Measurements from ENCODE around the gene NFIA.

Gene NFIA

DNA sequence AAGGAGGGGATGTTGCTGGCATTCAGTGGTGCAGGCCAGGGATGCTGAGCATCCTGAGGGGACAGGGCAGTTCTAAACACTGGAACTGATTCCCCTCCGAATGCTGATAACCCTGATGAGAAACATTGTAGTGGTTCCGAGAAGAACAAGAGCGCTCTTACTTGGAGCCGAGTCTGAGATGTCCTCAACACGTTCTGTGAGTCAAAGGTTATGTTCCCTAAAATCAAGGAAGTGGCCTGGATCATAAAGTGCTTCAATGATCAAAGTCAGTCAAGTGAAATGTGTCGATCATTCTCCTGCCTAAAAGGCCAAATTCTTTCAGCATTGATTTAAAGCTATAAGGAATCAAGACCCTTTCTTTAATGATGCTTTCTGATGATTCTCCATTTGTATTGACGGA is 234.1 kb downstream of the NFIA start:
- no peak for DNase-seq

DNA sequence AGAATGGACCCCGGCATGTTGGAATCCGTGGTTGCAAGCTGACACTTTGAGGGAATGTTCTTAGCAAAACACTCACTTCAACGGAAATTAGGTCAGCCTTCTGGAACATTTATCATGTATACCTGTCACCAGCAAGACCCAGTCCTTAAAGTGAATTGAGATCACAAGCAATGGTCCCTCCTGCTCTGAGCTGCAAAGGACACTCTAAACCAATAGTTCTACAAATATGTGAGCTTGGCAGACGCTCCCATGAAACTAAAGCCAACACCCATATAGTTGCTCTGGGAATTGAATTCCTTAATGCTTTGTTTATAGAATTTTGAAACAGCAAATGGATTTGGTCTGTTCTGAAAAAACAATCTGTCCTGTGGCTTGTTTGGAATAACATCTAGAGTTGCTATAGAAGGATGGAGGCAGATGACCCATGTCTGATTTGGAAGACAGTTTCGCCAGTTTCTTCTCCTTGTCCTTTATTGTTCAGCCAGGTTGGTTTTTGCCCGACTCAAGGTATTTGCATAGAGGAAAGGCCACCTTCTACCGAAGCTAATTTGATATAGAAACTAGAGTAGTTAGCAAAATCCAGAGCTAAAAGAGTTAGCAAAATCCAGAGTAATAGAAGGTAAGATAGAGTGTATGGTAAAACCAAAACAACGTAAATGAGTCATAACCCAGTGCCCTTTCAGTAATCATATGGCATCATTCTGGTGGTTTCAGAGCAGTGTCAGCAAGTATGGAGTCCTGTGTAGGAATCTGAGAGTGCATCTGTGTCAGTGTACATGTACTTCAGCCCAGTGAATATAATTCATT is 236.2 kb downstream of the NFIA start:
- no peak for DNase-seq

DNA sequence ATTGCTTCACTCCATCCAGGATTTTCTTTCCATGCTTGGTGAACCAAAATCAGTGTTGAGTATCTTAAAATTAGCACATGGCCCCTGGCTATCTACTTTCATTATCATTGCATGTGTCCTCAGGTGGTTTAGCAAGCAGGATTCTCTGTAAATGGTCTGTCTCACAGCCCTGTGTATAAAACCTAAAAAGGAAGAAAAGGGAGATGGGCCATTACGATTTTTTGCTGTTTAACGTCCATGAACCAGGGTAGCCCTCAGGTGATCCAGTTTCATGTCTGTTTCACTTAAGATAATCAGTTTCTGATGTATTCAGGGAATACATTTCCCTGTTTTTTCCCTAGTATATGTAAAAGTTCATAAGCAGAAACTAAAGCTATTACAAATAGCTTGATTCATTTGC is 238.2 kb downstream of the NFIA start:
- DNase-seq: no peak

DNA sequence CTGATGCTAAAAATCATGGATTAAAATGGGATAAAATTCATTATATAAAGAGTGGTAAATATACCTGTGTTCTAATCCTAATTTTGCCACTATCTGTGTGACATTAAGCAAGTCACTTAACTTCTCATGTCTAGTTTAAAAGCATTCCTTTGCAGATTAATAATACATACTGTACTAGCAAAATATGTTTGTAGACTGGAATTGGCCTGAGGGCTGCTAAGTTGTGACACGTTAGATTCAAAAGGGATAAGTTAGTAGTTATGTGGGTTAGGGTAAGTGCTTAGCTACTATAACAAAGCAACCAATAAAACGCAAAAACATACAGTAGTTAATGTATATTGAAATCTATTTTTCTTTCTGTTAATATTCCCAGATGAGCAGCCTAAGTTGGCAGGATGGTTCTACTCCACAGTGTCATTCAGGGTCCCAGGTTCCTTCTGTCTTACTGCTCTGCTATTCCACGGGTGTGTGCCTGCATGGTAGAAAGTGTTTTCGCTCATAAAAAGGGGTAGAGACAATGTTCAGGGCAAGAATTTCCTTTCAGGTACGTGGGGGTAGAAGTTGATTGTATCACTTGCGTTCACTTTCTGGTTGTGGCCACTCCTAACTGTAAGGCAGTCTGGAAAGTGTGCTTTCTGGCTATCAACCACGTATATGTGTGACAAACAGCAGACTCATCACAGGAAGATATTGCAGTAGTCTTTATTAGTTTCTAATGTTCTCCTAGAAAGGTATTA is 239.8 kb downstream of the NFIA start:
- no peak for DNase-seq

DNA sequence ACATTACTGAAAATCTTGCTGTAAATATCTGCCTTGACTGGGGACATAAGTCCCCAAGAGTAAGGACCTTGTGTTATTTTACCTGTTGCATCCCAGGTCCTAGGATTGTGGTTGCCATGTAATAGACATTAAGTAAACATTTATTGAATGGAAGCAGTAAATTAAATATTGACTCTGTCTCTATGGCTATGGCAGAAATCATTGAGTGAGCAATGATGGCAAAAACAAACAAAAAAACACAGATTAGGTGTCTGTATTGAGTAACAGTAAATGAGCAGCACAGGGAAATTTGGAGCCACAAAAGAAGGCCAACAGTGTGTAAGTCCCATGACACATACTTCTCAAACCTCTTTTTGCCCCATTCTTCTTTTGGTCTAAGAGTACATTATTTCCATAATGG is 240.4 kb downstream of the NFIA start:
- no peak for DNase-seq

DNA sequence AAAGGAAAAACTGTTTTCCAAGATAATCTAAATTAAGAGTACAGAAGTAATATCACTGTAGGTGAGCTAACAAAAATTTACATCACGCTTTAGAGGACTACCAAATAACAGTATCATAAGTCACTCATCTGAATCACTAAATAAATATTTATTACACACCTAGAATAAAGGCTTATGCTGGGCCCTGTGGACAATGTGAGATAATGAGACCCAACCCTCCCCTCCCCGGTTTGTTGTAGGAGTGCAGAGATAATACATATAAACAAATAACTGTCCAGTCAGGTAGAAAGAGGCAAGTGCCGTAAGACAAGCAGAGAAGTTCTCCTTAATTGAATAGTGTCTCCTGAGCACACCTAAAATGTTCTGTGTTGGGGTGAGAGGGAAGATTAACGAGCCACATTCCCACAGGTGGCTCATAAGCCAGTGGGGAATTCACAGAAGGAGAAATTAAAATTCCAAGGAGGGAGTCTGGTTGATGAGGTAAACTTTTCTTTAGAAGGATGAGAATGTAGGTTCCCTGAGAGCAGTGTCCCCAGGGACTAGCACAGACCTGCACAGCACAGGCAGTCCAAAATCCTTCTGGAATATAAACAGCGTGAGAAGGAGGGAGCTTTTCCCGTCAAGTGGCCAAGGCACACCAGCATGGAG is 241.4 kb downstream of the NFIA start:
- no peak for DNase-seq

DNA sequence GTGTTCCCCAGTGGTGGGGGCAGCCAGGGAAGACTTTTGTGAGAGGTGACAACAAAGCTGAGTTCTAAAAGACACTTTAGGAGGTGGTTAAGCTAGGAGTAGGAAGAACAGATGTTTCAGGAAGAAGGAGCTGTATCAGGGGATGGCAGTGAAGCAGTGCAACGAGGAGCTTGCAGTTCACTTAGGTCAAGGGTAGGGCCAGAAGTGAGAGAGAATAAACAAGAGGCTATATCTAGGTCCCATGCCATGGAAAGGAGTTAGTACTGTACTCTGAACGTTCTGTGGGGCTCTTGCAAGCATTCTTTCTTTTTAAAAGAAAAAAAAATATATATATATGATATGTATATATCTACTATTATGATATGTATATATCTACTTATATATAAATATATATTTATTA is 244.4 kb downstream of the NFIA start:
- no peak for DNase-seq

DNA sequence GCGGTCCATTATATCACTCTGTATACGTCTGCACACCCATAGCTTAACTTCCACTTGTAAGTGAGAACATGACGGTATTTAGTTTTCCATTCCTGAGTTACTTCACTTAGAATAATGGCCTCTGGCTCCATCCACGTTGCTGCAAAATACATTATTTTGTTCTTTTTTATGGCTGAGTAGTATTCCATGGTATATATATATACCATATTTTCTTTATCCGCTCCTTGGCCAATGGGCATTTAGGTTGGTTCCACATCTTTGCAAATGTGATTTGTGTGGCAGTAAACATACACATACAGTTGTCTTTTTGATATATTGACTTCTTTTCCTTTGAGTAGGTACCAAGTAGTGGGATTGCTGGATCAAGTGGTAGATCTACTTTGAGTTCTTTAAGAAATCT is 245.1 kb downstream of the NFIA start:
- DNase-seq: no peak

DNA sequence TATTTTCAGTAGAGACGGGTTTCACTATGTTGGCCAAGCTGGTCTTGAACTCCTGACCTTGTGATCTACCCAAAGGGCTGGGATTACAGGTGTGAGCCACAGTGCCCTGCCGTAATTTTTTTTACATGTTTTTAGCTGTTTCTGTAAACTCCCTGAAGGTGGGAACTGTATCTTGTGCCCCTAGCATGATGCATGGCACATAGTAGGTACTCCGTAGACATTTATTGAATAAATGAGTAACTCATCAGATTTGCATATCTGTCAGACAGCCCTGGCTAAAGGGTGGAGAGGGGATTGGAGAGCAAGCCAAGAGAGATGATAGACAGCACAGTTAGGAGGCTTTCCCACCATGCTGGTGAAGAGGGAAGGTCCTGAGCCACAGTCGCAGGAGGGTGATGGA is 247.2 kb downstream of the NFIA start:
- DNase-seq: no peak

DNA sequence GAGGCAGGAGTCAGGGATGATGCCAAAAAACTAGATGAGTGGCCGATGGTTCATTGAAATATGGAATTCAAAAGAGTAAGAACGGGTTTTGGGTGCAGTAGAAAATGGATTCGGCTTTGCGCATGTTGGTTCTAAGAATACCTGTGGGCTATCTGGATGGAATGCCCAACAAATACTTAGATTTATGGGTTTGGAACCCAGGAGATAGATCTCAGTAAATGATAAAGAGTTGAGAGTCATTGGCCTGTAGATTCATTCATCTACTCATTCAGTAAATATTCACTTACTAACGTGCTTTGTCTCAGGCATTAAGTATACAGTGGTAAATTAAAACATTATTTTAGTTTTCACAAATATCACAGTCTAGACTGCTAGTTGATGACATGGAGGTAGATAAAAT is 247.7 kb downstream of the NFIA start:
- DNase-seq: no peak

DNA sequence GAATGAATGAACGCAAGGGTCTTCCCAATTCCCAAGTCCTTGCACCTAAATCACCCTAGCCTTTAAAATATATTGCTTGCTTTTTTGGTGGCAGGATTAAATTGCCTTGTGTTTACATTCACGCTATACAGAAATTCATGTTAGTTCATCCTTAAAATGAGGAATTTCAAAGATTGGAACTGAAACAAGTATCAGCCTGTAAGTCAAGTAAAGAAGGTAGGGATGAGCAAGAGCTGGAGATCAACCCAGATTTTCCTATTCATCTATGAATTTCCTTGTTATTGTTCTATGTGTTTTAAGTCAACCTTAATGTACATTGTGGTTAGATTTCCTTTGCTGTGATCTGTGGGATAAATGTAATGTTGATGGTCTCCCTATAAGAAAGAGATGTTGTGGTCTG is 248.2 kb downstream of the NFIA start:
- no peak for DNase-seq

DNA sequence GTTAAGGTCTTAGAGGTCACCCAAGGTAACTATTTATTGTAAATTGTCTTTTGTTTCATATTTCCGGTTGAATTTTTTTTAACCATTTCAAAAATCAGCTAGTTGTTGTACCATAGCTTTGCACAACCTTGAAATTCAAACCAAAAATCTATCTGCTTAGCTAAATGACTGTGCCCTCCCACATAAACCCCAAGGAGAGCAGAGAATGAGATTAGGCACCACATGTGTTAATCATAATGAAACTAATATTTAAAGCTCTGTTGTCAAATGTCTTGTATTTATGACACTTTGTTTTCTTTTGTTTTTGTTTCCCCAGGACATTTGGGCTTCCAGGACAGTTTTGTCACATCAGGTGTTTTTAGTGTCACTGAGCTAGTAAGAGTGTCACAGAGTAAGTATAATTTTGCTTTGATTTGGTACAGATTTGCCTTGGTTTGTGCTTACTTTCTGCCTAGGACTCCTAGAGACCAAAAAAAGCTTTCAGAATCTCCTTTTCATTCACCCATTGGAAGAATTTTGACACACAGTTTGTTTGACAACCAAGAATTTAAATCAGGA is 249.9 kb downstream of the NFIA start:
- DNase-seq: no peak

DNA sequence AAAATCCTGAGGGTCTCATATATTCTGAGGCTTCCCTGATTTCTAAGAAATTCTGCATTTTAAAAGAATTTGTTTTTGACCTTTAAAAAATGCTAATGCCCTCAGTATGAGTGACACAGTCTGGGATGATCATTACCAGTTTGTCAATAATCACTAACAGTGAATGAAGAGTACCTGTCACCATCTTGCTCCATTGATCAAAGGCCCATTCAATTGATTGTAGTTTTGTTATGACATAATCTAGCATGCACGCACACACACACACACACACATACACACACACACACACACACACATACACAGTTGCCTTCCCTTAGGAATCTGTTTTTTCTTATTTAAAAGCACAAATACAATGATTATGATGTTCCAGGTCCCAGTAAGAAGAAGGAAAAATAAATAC is 250.4 kb downstream of the NFIA start:
- no peak for DNase-seq

DNA sequence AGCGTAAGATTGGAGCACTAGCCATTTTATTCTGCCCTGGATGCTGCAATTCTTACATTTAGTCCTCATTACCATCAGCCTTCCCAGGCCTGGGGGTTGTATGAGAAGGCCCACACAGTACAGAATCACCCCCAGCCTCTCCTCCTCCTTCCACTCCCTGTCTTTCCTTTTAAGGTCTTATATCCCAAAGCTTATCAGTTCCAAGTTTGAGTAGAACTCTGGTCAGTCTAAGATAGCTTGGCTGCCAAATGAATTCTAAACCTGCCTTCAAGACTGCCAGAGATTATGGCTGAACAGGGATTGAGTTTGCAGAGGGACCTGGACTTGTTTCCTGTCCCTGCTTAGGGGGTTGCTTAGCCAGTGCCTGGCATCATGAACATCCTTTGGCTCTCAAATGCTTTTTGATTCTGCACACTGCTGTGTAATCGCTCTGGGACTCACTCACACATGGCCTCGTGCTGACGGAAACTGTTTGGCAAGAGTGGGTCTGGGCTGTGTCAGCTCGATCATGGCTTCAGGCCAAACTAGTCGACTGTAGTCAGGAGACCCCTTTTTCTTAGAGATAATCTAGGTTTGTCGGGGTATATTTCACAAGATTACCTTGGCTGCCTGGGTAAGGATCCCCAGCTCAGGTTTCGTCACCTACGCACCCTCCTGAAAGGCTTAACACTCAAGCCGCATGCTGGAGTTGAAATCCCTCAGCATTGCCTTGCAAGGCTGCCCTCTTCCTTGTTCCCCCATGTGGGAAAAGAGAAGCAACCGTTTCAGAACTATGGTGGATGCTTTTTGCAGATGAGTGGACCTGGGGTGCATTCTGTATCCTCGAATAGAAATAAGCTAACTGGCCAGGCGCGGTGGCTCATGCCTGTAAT is 252.6 kb downstream of the NFIA start:
- no peak for DNase-seq

DNA sequence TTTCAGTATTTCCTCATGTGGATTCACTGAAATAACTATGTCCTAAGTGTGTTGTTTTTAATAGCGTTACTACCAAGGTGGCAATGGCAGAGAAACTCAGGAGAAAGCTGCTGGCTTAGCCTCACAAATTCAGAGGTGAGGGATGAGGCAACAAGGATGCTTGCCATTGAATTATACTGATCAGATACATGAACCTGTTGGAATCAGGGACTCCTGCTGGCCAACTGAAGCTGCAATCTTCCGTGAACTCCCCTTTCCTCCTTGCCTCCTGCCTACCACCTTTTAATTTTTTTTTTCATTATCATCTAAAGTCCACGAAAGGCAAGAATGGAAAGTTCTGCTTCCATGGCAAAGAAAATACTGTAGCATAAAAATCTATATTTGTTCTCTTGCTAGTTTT is 254.7 kb downstream of the NFIA start:
- no peak for DNase-seq

DNA sequence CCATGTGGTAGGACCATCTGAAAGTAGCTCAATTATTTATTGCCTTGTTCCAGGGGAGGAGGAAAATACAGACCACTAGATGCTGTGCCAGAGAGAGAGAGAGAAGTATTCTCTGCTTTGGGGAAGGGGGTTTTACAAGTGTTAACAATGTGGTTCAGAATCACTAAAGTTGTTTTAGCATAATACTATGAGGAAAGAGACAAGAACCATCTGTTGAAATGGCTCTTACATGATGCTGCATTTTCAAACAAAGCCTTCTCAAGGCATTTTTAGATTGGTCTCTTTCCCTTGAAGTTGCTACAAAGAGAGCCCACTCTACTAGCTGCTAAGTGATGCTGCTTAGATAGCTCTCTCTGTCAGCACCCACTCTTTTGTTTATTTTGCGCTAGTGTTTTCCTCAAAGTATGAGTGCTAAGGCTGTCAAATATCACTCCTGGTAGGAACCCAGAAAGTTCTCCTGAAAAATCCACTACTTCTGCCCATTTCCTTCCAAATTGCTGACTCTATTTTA is 255.1 kb downstream of the NFIA start:
- DNase-seq: no peak

DNA sequence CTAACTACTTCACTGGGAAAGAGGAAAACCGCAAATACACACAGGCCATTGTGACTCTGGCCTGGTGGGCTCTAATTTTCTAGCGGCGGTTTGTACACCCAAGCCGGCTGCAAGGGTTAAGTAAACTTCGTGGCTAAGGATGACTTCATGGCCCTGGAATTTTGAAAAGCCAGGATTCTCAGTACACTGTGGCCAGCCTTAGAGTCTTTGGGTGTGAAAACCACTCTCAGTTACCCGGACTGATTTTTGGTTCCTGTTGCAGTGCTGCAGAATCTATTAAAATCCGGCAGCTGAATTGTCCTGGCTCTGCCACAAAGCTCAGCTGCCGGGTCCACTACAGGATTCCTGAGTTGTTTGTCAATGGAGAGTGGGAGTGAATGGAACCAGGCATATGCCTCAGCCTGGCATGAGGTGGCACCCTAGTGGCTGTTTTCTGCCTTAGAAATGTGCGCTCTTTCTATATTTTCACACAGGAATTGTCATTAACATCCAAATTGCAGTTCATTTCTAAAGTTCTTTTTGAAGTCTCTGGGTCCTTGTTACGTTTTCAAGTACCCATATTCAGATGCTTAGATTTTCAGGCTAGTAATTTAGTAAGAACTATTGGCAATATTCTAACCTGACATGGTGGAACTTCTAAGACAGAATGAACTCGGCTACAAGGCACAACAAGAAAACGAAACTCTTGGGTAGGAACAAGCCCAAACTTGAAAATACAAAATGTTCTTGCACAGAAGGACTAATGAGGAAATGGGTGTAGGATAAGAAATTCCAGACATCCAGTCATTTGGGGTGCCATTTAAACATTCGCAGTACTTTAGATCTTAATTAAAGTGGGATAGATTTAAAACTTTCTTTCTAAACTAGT is 255.9 kb downstream of the NFIA start:
- DNase-seq: no peak

DNA sequence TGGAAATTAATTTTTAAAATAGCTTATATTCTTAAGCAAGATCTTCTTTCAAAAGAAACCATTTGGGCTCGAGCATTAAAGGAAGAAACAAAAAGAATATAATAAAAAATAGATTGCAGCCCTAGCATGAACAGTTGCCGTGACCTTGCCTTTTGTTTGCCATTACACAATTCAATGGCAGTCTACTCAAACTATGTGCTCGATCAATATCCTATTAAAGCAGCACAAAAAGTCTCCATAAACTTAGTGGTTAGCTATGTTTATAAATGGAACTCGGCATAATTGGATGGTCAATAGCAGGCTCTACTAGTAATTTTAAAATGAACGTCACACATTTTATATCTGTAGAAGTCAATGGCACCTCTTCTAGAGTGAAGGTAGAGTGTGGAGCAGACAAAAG is 256.5 kb downstream of the NFIA start:
- no peak for DNase-seq

DNA sequence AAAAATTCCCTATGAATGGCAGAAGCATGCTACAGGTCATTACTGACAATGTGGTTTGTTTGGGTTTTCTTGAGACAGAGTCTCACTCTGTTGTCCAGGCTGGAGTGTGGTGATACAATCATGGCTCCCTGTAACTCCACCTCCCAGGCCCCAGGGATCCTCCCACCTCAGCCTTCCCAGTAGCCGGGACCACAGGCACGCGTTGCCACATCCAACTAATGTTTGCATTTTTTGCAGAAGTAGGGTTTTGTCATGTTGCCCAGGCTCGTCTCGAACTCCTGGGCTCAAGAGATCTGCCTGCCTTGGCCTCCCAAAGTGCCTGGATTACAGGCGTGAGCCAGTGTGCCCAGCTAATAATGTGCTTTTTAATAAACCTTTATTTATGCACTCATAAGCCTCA is 259.1 kb downstream of the NFIA start:
- no peak for DNase-seq

DNA sequence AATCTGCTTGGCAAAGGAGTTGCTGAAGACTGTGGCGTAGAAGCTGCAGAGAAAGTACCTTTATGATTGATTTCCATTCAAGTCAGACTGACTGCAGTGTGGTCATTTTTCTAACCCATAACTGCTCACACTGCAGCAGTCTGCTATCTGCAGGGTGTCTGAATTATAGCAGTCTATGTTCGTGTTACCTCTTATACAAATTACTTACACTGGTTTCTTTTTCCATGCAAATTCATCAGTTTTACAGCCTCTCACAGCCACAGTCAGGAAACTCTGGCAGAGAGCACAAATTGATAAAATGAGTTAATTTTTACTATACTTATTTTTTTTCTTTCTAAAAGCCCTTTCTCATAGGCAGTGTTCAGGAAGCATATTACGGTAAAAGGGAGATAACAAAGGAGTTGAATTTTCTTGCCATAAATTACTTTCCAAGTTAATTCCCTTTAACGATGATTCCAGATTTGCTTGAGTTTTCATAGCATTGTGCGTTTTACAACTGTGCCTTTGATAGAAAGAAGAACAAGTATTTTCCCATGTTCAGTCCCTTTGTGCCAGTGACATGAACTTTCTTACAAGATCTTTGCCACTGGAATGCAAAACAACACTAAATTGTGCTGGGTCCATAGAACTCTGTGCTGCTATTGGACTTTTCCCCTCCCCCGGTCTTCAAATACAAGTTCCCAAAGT is 261.5 kb downstream of the NFIA start:
- no peak for DNase-seq

DNA sequence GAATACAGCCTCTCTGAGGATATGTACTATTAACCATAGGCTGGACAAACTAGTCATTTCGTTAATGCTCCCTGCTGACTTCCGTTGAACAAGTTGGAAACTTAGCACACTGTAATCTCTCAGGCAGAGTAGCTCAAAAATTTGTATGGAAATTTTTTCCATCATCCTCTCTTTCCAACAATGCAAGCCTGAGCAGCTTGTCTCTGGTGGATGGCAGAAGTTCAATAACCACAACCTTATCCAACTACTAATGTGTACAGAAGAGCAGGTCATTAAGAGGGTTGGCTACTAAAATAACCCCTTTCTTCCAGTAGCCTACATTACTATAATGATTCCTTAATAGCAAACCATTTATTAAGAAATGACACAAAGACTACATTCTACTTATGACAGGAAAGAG is 262.3 kb downstream of the NFIA start:
- DNase-seq: no peak

All from bone marrow (tissue), 2 donors.